HL-60/S4 (cell line): Measurements from ENCODE around the gene CYP1A2.

Experiments
- in situ Hi-C: fragments of 300-500 bp; cut with MboI; formaldehyde crosslinking; loops from 2 replicates; pipeline ENCODE4 v1.14.3; 2022; ENCODE audit warnings: low sequenced_read_pairs

CYP1A2 gene

GRCh38 chr15:74800559-74801094, 52.0 kb downstream of the CYP1A2 start:
- in situ Hi-C loops, result no loop called here

DNA sequence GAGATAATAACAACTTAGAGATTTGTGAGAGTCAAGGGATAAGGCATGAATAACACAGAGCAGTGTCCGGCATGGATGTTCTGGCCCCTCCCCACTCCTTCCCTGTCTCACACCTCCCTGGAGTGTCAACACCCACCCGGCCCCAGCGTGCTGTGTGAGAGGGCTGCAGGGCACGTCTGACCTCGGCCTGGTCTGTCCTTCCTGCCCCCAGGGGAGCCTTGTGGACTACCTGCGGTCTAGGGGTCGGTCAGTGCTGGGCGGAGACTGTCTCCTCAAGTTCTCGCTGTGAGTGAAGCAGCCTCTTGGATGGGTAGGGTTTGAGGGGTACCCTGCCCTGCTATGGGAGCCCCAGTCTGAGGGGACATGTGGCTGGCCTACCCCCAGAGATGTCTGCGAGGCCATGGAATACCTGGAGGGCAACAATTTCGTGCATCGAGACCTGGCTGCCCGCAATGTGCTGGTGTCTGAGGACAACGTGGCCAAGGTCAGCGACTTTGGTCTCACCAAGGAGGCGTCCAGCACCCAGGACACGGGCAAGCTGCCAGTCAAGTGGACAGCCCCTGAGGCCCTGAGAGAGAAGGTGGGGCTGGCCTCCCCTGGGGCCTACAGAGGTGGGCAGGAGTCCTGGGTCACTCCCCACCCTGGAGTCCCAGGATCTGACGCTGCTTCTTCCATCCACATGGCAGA, 52.8 kb downstream of the CYP1A2 start:
- in situ Hi-C loops, result no loop called here

DNA sequence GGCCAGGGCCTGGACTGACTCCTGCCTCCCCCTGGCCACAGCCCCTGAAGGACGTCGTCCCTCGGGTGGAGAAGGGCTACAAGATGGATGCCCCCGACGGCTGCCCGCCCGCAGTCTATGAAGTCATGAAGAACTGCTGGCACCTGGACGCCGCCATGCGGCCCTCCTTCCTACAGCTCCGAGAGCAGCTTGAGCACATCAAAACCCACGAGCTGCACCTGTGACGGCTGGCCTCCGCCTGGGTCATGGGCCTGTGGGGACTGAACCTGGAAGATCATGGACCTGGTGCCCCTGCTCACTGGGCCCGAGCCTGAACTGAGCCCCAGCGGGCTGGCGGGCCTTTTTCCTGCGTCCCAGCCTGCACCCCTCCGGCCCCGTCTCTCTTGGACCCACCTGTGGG, 53.6 kb downstream of the CYP1A2 start:
- in situ Hi-C loops, result no loop called here

DNA sequence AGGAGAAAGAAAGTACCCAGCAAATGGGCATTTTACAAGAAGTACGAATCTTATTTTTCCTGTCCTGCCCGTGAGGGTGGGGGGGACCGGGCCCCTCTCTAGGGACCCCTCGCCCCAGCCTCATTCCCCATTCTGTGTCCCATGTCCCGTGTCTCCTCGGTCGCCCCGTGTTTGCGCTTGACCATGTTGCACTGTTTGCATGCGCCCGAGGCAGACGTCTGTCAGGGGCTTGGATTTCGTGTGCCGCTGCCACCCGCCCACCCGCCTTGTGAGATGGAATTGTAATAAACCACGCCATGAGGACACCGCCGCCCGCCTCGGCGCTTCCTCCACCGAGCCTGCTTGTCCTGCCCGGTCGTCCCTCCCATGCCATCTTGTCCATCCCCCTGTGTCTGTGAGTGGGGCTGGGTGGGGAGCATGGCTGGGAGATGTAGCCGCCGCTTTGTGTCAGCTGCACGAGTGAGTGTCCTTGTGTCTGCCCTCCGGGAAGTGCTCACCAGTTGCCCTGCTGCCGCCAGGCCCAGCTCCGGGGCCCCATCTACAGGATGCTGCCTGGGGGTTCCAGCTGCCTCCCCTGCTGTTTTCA, 54.3 kb downstream of the CYP1A2 start:
- in situ Hi-C loops, result no loop called here

DNA sequence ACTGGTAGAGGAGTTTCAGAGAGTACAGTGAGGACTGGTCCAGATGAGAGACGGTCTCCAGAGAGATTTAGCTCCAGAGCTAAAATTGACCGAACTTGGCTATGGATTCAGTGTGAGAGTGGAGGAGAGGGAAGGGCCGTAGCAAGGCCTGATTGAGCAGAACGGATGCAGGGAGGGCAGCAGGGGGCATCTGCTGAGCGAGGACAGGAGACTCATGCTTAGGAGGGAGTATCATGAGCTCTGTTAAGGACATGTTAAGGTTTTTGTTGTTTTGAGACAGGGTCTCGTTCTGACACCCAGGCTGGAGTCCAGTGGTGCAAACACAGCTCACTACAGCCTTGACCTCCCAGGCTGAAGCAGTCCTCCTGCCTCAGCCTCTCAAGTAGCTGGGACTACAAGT, 56.3 kb downstream of the CYP1A2 start:
- in situ Hi-C loops, result no loop called here
